Measurements from ENCODE around the gene ASPHD1.
A peak's percentile ranks its signal among the peaks of the same experiment; 100 is the strongest.
"Not testable (repeated sequence)": the region's sequence is repeated elsewhere in the genome, so short reads cannot be mapped to it uniquely, and the experiment has no call there.

The ASPHD1 gene

DNA sequence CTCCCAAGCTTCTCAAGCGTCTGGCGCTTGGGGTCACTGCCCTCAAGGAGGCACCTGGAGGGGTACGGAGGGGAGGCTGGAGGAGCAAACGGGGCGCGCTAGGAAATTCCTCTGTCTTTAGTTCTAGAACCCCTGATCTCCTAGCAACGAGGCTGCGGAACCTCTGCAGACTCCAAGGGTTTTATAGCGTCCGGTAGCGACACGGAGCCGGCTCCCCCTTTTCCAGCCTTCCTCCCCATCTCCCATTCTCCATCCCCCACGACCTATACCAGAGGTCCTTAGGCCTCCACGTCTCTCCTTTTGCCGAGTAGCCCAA is 36.7 kb upstream of the ASPHD1 start:
- Histone ChIP-seq H3K4me2 (ENCODE audit: low read length) (peak overlapping the region; percentile 3), H3K23ac (ENCODE audit: low read length) (peak overlapping the region; percentile 20), H2BK15ac (replicated peaks; ENCODE audit: low read depth) (no peak overlapping the region), H3K9ac (ENCODE audit: low read length) (peak overlapping the region; percentile 64), H3K79me1 (ENCODE audit: low read length) (peaks cover 6% of the 10 kb centered on the region), H3K18ac (ENCODE audit: low read length) (no peak overlapping the region), H4K5ac (ENCODE audit: low read length) (no peak overlapping the region), H3K27ac (ENCODE audit: low read depth, low read length) (no peak overlapping the region), H3K4me1 (ENCODE audit: control insufficient read depth, low read depth, low read length) (peaks cover 2% of the 10 kb centered on the region), H2AK5ac (ENCODE audit: low read length) (no peak overlapping the region), H3K27me3 (ENCODE audit: insufficient read depth, low read length, poor library complexity) (no peaks in the 10 kb centered on the region), H2BK120ac (ENCODE audit: low read depth, low read length) (no peak overlapping the region), H2BK5ac (ENCODE audit: low read length) (no peak overlapping the region), H3K56ac (ENCODE audit: low read length) (peak overlapping the region; percentile 80), H3K36me3 (ENCODE audit: control insufficient read depth, insufficient read depth, low read length) (no peaks in the 10 kb centered on the region), H3K4ac (ENCODE audit: low read depth, low read length) (peak overlapping the region; percentile 9), H3K4me3 (ENCODE audit: low read length) (no peak overlapping the region), H3K79me2 (ENCODE audit: control insufficient read depth, insufficient read depth, low read length) (peaks cover 4% of the 10 kb centered on the region), H4K8ac (ENCODE audit: low read depth, low read length) (no peak overlapping the region)
- no CpG with 5 or more reads among the region's 16 CpGs for WGBS (ENCODE audit: extremely low coverage, insufficient coverage, low lambda C conversion rate)
- DNase-seq: no peak

- no peak overlapping the region for H3K9ac ChIP-seq (ENCODE audit: low read length)
- DNase-seq: no peak
- H2BK15ac ChIP-seq (replicated peaks; ENCODE audit: low read depth): no peak overlapping the region
- peak overlapping the region; percentile 34 for H3K56ac ChIP-seq (ENCODE audit: low read length)
- peaks cover 4% of the 10 kb centered on the region for H3K79me2 ChIP-seq (ENCODE audit: control insufficient read depth, insufficient read depth, low read length)
- WGBS (ENCODE audit: extremely low coverage, insufficient coverage, low lambda C conversion rate): no CpG with 5 or more reads among the region's 9 CpGs
- peaks cover 6% of the 10 kb centered on the region for H3K79me1 ChIP-seq (ENCODE audit: low read length)
- no peak overlapping the region for H3K18ac ChIP-seq (ENCODE audit: low read length)
- H3K4me1 ChIP-seq (ENCODE audit: control insufficient read depth, low read depth, low read length): peaks cover 2% of the 10 kb centered on the region
- no peaks in the 10 kb centered on the region for H3K27me3 ChIP-seq (ENCODE audit: insufficient read depth, low read length, poor library complexity)
- H3K23ac ChIP-seq (ENCODE audit: low read length): no peak overlapping the region
- H3K27ac ChIP-seq (ENCODE audit: low read depth, low read length): no peak overlapping the region
- no peak overlapping the region for H3K4ac ChIP-seq (ENCODE audit: low read depth, low read length)
- H4K8ac ChIP-seq (ENCODE audit: low read depth, low read length): no peak overlapping the region
- no peak overlapping the region for H2BK120ac ChIP-seq (ENCODE audit: low read depth, low read length)
- no peaks in the 10 kb centered on the region for H3K36me3 ChIP-seq (ENCODE audit: control insufficient read depth, insufficient read depth, low read length)
- no peak overlapping the region for H2BK5ac ChIP-seq (ENCODE audit: low read length)
- no peak overlapping the region for H2AK5ac ChIP-seq (ENCODE audit: low read length)
- no peak overlapping the region for H3K4me3 ChIP-seq (ENCODE audit: low read length)
- H4K5ac ChIP-seq (ENCODE audit: low read length): no peak overlapping the region
- no peak overlapping the region for H3K4me2 ChIP-seq (ENCODE audit: low read length)
These were observed 36.1 kb upstream of the ASPHD1 start for GRCh38 chr16:29864205-29864604.

DNA sequence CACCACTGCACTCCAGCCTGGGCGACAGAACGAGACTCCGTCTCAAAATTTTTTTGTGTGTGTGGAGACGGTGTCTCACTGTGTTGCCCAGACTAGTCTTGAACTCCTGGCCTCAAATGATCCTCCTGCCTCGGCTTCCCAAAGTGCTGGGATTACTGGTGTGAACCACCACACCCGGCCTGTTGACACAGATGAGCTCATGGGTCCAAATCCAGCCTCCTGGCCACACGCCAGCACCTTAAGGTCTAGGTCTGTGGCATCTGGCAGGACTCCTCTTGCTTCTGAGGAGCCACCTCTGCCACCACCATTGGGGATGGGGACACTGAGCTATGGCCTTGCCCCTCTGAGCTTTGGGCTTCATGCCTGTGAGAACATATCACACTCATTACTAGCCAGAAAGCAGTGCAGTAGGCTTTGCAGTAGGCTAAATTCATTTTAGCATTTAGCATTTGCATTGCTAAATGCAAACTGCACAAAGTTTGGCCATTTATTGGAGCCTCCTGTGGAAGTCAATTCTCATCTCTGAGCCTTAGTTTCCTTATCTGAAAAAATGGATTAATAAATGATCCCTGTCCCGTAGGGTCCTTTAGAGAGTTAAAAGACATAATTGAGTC is 31.8 kb upstream of the ASPHD1 start:
- Histone ChIP-seq H3K36me3 (ENCODE audit: control insufficient read depth, insufficient read depth, low read length) (no peaks in the 10 kb centered on the region), H3K4me1 (ENCODE audit: control insufficient read depth, low read depth, low read length) (peaks cover 2% of the 10 kb centered on the region), H3K9ac (ENCODE audit: low read length) (no peak overlapping the region), H3K4me3 (ENCODE audit: low read length) (no peak overlapping the region), H3K56ac (ENCODE audit: low read length) (no peak overlapping the region), H3K18ac (ENCODE audit: low read length) (no peak overlapping the region), H3K4me2 (ENCODE audit: low read length) (no peak overlapping the region), H3K4ac (ENCODE audit: low read depth, low read length) (no peak overlapping the region), H2BK15ac (replicated peaks; ENCODE audit: low read depth) (no peak overlapping the region), H3K27me3 (ENCODE audit: insufficient read depth, low read length, poor library complexity) (no peaks in the 10 kb centered on the region), H4K8ac (ENCODE audit: low read depth, low read length) (no peak overlapping the region), H3K23ac (ENCODE audit: low read length) (no peak overlapping the region), H3K79me1 (ENCODE audit: low read length) (no peaks in the 10 kb centered on the region), H3K79me2 (ENCODE audit: control insufficient read depth, insufficient read depth, low read length) (no peaks in the 10 kb centered on the region), H2BK120ac (ENCODE audit: low read depth, low read length) (no peak overlapping the region), H2AK5ac (ENCODE audit: low read length) (no peak overlapping the region), H3K27ac (ENCODE audit: low read depth, low read length) (no peak overlapping the region), H2BK5ac (ENCODE audit: low read length) (no peak overlapping the region), H4K5ac (ENCODE audit: low read length) (no peak overlapping the region)
- no peak for DNase-seq
- no CpG with 5 or more reads among the region's 8 CpGs for WGBS (ENCODE audit: extremely low coverage, insufficient coverage, low lambda C conversion rate)

DNA sequence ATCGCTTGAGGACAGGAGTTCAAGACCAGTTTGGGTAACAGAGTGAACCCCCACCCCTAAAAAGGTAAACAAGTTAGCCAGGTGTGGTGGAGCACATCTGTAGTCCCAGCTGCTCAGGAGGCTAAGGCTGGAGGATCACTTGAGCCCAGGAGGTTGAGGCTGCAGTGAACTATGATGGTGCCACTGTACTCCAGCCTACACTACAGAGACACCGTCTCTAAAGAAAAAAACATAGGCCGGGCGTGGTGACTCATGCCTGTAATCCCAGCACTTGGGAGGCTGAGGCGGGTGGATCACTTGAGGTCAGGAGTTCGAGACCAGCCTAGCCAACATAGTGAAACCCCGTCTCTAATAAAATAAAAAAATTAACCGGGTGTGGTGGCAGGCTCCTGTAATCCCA is 31.2 kb upstream of the ASPHD1 start:
- H3K9ac ChIP-seq (ENCODE audit: low read length); H3K4me2 ChIP-seq (ENCODE audit: low read length); H2AK5ac ChIP-seq (ENCODE audit: low read length); H3K18ac ChIP-seq (ENCODE audit: low read length); H4K8ac ChIP-seq (ENCODE audit: low read depth, low read length); H3K79me2 ChIP-seq (ENCODE audit: control insufficient read depth, insufficient read depth, low read length); H2BK15ac ChIP-seq (replicated peaks; ENCODE audit: low read depth); H4K5ac ChIP-seq (ENCODE audit: low read length); H3K4me1 ChIP-seq (ENCODE audit: control insufficient read depth, low read depth, low read length); H3K23ac ChIP-seq (ENCODE audit: low read length); H3K27ac ChIP-seq (ENCODE audit: low read depth, low read length); H3K4ac ChIP-seq (ENCODE audit: low read depth, low read length); H3K36me3 ChIP-seq (ENCODE audit: control insufficient read depth, insufficient read depth, low read length); H2BK5ac ChIP-seq (ENCODE audit: low read length); H3K4me3 ChIP-seq (ENCODE audit: low read length); DNase-seq; H3K27me3 ChIP-seq (ENCODE audit: insufficient read depth, low read length, poor library complexity); H3K79me1 ChIP-seq (ENCODE audit: low read length); H3K56ac ChIP-seq (ENCODE audit: low read length); H2BK120ac ChIP-seq (ENCODE audit: low read depth, low read length): not testable (repeated sequence)
- WGBS (ENCODE audit: extremely low coverage, insufficient coverage, low lambda C conversion rate): no CpG with 5 or more reads among the region's 8 CpGs

DNA sequence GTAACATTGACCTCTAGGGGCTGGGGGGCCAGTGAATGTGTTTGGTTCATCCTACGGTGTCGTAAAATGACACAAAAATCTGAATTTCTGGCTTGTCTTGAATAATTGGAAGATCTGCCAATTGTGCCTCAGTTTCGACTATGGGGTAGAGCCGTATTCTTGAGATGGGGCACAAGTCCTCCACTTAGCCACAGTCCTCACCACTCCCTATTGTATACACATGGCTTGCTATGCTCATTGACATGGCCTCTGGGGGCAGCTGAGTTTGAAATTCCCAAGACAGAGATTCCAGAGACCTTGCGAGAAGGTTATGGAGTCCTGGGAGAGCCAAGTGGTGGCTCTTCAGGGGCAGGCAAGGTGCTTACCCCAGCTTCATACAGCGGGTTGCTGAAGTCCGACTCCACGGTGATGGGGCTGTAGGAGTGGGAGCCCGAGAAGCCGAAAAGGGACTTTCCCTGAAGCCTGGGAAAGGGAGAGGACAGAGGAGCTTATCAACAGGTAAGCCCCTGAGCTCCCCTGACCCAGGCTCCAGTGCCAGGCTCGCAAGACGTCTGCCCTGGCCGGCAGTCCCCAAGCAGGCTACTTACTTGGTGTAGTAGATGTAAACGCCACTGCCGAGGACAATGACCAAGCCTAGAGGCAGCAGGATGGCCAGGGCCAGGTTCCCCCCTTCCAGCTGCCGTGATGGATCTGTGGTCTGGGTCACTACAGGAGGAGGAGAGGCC is 28.3 kb upstream of the ASPHD1 start:
- Histone ChIP-seq H3K79me2 (ENCODE audit: control insufficient read depth, insufficient read depth, low read length) (no peaks in the 10 kb centered on the region), H3K18ac (ENCODE audit: low read length) (no peak overlapping the region), H3K9ac (ENCODE audit: low read length) (no peak overlapping the region), H3K79me1 (ENCODE audit: low read length) (no peaks in the 10 kb centered on the region), H2BK120ac (ENCODE audit: low read depth, low read length) (no peak overlapping the region), H2AK5ac (ENCODE audit: low read length) (no peak overlapping the region), H2BK5ac (ENCODE audit: low read length) (no peak overlapping the region), H4K5ac (ENCODE audit: low read length) (no peak overlapping the region), H4K8ac (ENCODE audit: low read depth, low read length) (no peak overlapping the region), H3K56ac (ENCODE audit: low read length) (no peak overlapping the region), H3K4me3 (ENCODE audit: low read length) (no peak overlapping the region), H3K27me3 (ENCODE audit: insufficient read depth, low read length, poor library complexity) (no peaks in the 10 kb centered on the region), H3K4me1 (ENCODE audit: control insufficient read depth, low read depth, low read length) (no peaks in the 10 kb centered on the region), H3K36me3 (ENCODE audit: control insufficient read depth, insufficient read depth, low read length) (no peaks in the 10 kb centered on the region), H3K4me2 (ENCODE audit: low read length) (no peak overlapping the region), H3K4ac (ENCODE audit: low read depth, low read length) (no peak overlapping the region), H3K23ac (ENCODE audit: low read length) (no peak overlapping the region), H2BK15ac (replicated peaks; ENCODE audit: low read depth) (no peak overlapping the region), H3K27ac (ENCODE audit: low read depth, low read length) (no peak overlapping the region)
- DNase-seq: no peak
- WGBS (ENCODE audit: extremely low coverage, insufficient coverage, low lambda C conversion rate): no CpG with 5 or more reads among the region's 16 CpGs

DNA sequence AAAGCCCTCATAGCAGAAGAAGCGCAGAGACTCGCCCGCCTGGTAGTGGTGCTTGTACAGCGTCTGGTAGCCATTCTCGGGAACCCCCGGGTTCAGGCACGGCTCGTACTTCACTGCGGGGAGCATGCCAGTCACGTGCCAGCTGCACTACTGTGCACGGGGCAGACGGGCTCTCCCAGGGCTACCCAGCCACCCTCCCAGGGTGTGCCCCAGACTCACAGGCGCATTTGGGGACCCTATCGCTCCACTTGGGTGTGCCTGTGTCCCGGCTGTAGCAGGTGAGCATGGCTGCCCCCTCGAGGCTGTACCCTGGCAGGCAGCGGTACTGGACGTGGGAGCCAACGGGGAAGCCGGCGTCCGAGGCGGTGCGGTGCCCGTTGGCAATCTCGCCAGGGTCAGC is 27.0 kb upstream of the ASPHD1 start:
- H2BK15ac ChIP-seq (replicated peaks; ENCODE audit: low read depth): no peak overlapping the region
- no peak overlapping the region for H2AK5ac ChIP-seq (ENCODE audit: low read length)
- H4K8ac ChIP-seq (ENCODE audit: low read depth, low read length): no peak overlapping the region
- no peak for DNase-seq
- no peaks in the 10 kb centered on the region for H3K79me2 ChIP-seq (ENCODE audit: control insufficient read depth, insufficient read depth, low read length)
- no peak overlapping the region for H3K9ac ChIP-seq (ENCODE audit: low read length)
- no CpG with 5 or more reads among the region's 26 CpGs for WGBS (ENCODE audit: extremely low coverage, insufficient coverage, low lambda C conversion rate)
- no peaks in the 10 kb centered on the region for H3K36me3 ChIP-seq (ENCODE audit: control insufficient read depth, insufficient read depth, low read length)
- no peak overlapping the region for H3K56ac ChIP-seq (ENCODE audit: low read length)
- no peaks in the 10 kb centered on the region for H3K27me3 ChIP-seq (ENCODE audit: insufficient read depth, low read length, poor library complexity)
- no peaks in the 10 kb centered on the region for H3K4me1 ChIP-seq (ENCODE audit: control insufficient read depth, low read depth, low read length)
- no peak overlapping the region for H3K4me3 ChIP-seq (ENCODE audit: low read length)
- H3K4me2 ChIP-seq (ENCODE audit: low read length): no peak overlapping the region
- H3K27ac ChIP-seq (ENCODE audit: low read depth, low read length): no peak overlapping the region
- H3K79me1 ChIP-seq (ENCODE audit: low read length): no peaks in the 10 kb centered on the region
- H4K5ac ChIP-seq (ENCODE audit: low read length): no peak overlapping the region
- no peak overlapping the region for H3K4ac ChIP-seq (ENCODE audit: low read depth, low read length)
- H2BK120ac ChIP-seq (ENCODE audit: low read depth, low read length): no peak overlapping the region
- no peak overlapping the region for H2BK5ac ChIP-seq (ENCODE audit: low read length)
- H3K18ac ChIP-seq (ENCODE audit: low read length): no peak overlapping the region
- H3K23ac ChIP-seq (ENCODE audit: low read length): no peak overlapping the region
